ENCODE measurements around the gene CGREF1.

DNA sequence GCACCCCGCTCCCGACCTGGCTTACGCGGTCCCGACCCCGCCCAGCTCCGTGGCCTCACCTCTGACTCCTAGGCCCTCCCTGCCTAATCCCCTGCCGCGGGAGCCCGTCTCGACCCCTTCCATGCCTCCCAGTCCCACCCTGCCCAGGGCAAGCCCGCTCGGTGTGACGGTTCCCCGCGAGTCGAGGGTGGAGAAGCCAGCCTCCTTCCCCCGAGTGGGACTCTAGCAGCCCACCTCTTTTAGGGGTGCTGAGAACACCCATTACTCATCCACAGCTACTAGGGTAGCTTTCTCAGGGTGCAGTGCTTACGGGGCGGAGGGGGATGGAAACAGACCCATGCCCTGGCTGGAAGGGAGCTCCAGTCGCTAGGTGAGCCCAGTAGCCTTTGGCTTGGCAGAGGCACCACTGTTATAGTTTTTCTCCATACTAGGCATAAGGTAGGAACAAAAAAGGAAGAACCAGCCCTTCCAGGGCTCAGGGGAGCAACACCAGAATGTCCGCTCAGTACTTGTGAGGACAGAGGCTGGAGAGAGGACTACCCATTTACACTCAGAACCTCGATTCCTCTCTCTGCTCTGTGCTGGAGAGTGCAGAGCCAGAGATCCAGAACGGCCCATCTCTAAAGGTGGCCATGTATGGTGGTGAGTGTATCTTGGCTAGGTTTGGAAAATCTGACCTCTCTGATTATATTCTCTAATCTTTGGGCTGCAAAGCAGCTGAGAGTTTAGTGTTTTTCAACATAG, 66.9 kb downstream of the CGREF1 start:
- no peak for TF ChIP-seq POLR2A (IDR thresholded peaks at IDR 0.05)
- TF ChIP-seq, protein P1, sequence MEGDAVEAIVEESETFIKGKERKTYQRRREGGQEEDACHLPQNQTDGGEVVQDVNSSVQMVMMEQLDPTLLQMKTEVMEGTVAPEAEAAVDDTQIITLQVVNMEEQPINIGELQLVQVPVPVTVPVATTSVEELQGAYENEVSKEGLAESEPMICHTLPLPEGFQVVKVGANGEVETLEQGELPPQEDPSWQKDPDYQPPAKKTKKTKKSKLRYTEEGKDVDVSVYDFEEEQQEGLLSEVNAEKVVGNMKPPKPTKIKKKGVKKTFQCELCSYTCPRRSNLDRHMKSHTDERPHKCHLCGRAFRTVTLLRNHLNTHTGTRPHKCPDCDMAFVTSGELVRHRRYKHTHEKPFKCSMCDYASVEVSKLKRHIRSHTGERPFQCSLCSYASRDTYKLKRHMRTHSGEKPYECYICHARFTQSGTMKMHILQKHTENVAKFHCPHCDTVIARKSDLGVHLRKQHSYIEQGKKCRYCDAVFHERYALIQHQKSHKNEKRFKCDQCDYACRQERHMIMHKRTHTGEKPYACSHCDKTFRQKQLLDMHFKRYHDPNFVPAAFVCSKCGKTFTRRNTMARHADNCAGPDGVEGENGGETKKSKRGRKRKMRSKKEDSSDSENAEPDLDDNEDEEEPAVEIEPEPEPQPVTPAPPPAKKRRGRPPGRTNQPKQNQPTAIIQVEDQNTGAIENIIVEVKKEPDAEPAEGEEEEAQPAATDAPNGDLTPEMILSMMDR (IDR thresholded peaks at IDR 0.05), result no peak
